LNCaP clone FGC (cell line): Measurements from ENCODE around the gene CLDN10.

ENCODE experiments used
- DNase-seq: peaks from one replicate; pipeline ENCODE4 v3.0.0-alpha.2; 2011; ENCODE audit warnings: low read depth
- H3K4me3 ChIP-seq: 2 replicates; pipeline ENCODE4 v1.5.1; 2011; ENCODE audit warnings: mild to moderate bottlenecking, low read depth, low read length, control low read depth
- CTCF ChIP-seq: IDR thresholded peaks from 2 replicates; pipeline ENCODE4 v1.5.1; 2012; ENCODE audit warnings: mild to moderate bottlenecking; ENCODE audit not compliant: control insufficient read depth, insufficient read depth; ENCODE audit errors: extremely low read depth

Gene CLDN10

DNA sequence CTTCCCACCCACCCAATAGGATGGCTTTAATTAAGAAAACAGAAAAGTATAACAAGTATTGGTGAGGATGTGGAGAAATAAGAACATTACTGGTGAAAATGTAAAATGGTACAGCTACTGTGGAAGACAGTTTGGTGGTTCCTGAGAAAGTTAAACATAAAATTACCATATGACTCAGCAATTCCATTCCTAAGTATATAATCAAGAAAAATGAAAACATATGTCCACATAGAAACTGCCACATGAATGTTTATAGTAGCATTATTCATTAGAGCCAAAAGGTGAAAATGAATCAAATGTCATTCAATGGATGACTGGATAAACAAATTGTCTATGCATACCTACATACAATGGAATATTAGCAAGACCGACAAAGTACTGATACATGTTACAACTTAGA, 75.1 kb downstream of the CLDN10 start:
- no peak overlapping the region for H3K4me3 ChIP-seq
- DNase-seq: no peak
- TF ChIP-seq CTCF: no peak

- no peak for DNase-seq
- TF ChIP-seq CTCF: no peak
- H3K4me3 ChIP-seq: no peak overlapping the region
Observed at GRCh38 chr13:95628488-95628887, 76.0 kb downstream of the CLDN10 start.

- H3K4me3 ChIP-seq: no peak overlapping the region
- no peak for TF ChIP-seq CTCF
- no peak for DNase-seq
Observed at GRCh38 chr13:95629071-95629470, 76.6 kb downstream of the CLDN10 start.
